HepG2 (cell line): ENCODE data around the gene MRPL58. TPM values are rescaled to one million over a fixed set of nuclear protein-coding genes. Genes with fewer than 3 reads are reported as not detected.

Source experiments
- CHCHD3 ChIP-seq: sonication (generic); formaldehyde crosslinking; IDR thresholded peaks from 2 replicates; pipeline ENCODE4 v1.8.0; 2022; ENCODE audit warnings: mild to moderate bottlenecking, missing genetic modification reagents, moderate library complexity
- GPBP1L1 ChIP-seq: sonication (generic); formaldehyde crosslinking; IDR thresholded peaks from 2 replicates; pipeline ENCODE4 v1.5.0; 2020; ENCODE audit warnings: mild to moderate bottlenecking, missing genetic modification reagents
- KMT2B ChIP-seq: IDR thresholded peaks from 2 replicates; pipeline ENCODE4 v1.6.1; 2016; ENCODE audit warnings: missing genetic modification reagents, missing compliant biosample characterization
- NCOR1 ChIP-seq: fragments of 200-600 bp; sonication (generic); IDR thresholded peaks from 2 replicates; pipeline ENCODE4 v1.7.0; 2017; ENCODE audit warnings: antibody characterized with exemption, low read length, borderline replicate concordance
- SOX6 ChIP-seq, 2 experiments: fragments of 450-650 bp in 1 of 2; sonication (generic) in 1 of 2; formaldehyde crosslinking in 1 of 2; IDR thresholded peaks; 2 replicates each; pipeline versions ENCODE4 v1.4.0 to v1.6.1; 2017 to 2020; ENCODE audit warnings: antibody characterized with exemption in 1 of 2, mild to moderate bottlenecking in 1 of 2, missing genetic modification reagents in 1 of 2
- SYNCRIP ChIP-seq: fragments of 200-400 bp; formaldehyde crosslinking; IDR thresholded peaks from 2 replicates; pipeline ENCODE4 v1.6.1; 2018; ENCODE audit warnings: mild to moderate bottlenecking, low read depth, low read length; ENCODE audit not compliant: insufficient read depth
- THYN1 ChIP-seq: sonication (generic); formaldehyde crosslinking; IDR thresholded peaks from 2 replicates; pipeline ENCODE4 v1.8.1; 2023; ENCODE audit warnings: low read depth, mild to moderate bottlenecking, moderate library complexity, missing genetic modification reagents, borderline replicate concordance
- ZNF501 ChIP-seq: sonication (generic); formaldehyde crosslinking; IDR thresholded peaks from 2 replicates; pipeline ENCODE4 v1.5.1; 2020; ENCODE audit warnings: mild to moderate bottlenecking, moderate library complexity, missing genetic modification reagents
- ZNF530 ChIP-seq: sonication (generic); formaldehyde crosslinking; IDR thresholded peaks from 2 replicates; pipeline ENCODE4 v1.5.0; 2020; ENCODE audit warnings: low read depth, mild to moderate bottlenecking, missing genetic modification reagents
- ZNF572 ChIP-seq: sonication (generic); formaldehyde crosslinking; IDR thresholded peaks from 2 replicates; pipeline ENCODE4 v1.5.1; 2020; ENCODE audit warnings: mild to moderate bottlenecking, missing genetic modification reagents
- ZNF768 ChIP-seq: sonication (generic); formaldehyde crosslinking; IDR thresholded peaks from 2 replicates; pipeline ENCODE4 v1.4.0; 2020; ENCODE audit warnings: missing genetic modification reagents
- polyA plus RNA-seq, 8 experiments: library from polyadenylated mRNA; depleted of rRNA in 3 of 8; stranded (reverse) in 7 of 8; unstranded in 1 of 8; fragments of >200 nt; fragmentation: Illumina TruSeq in 4 of 8; extraction: Trizol in 4 of 8; gene quantifications; 2 replicates each; pipeline versions ENCODE4 v1.2.1 to v1.2.3, GENCODE V29; 2011 to 2016; ENCODE audit warnings: low read depth in 4 of 8, missing spikeins in 1 of 8, mixed read lengths in 1 of 8; ENCODE audit not compliant: insufficient read depth in 1 of 8
- total RNA-seq, 5 experiments: library from RNA; depleted of rRNA; stranded (reverse); fragments of >200 nt; fragmentation: Illumina TruSeq; extraction: Trizol; gene quantifications; 2 replicates each; pipeline ENCODE4 v1.2.3, GENCODE V29; 2016; ENCODE audit warnings: low read depth in 1 of 5

Gene MRPL58
- total and polyA plus RNA-seq, 2 of the 13 experiments (the other 11 are each of a cell fraction or from before 2014, with no cell fraction given) = 44.9 to 68.9 TPM

GRCh38 chr17:74987418-74987908, 25.0 kb upstream of the MRPL58 start, which contains the start of gene CDR2L (continued):
- TF ChIP-seq KMT2B (CRISPR knock-in tag) = no peak; the same call in 1 of the 2 replicates
- no peak for TF ChIP-seq SOX6 (IDR thresholded peaks at IDR 0.05)
- TF ChIP-seq SOX6 (CRISPR knock-in tag; IDR thresholded peaks at IDR 0.05) = no peak
- no peak for TF ChIP-seq SYNCRIP
- TF ChIP-seq THYN1 (CRISPR knock-in tag) = no peak
- peak; percentile 5; the same call in 1 of the 2 replicates for TF ChIP-seq CHCHD3
- TF ChIP-seq ZNF572 = 0 out of 2 replicates have a peak, but pooled peaks have one; percentile 12
- TF ChIP-seq GPBP1L1 (CRISPR knock-in tag) = no peak
- TF ChIP-seq NCOR1 = no peak
- TF ChIP-seq ZNF501 (CRISPR knock-in tag) = peak; percentile 15; the same call in 1 of the 2 replicates
- TF ChIP-seq ZNF530 (CRISPR knock-in tag) = no peak
- TF ChIP-seq ZNF768 (CRISPR knock-in tag) = no peak
